GM21576 (cell line): ENCODE results near the gene VTCN1.
"Not testable (repeated sequence)": the region's sequence is repeated elsewhere in the genome, so short reads cannot be mapped to it uniquely, and the experiment has no call there.

Experiments used
- ATAC-seq: cut with Tn5 transposase; IDR thresholded peaks from one replicate; pipeline ENCODE4 v1.9.1; 2021; ENCODE audit warnings: mild to moderate bottlenecking, moderate library complexity; ENCODE audit not compliant: unreplicated experiment

Gene VTCN1

GRCh38 chr1:117169871-117170596 is 40.7 kb downstream of the VTCN1 start:
- ATAC-seq, result no peak

GRCh38 chr1:117167402-117167801 is 43.3 kb downstream of the VTCN1 start:
- ATAC-seq, result no peak

- ATAC-seq, result no peak
Observed at GRCh38 chr1:117166076-117166475, 44.7 kb downstream of the VTCN1 start.

- ATAC-seq, result no peak
Observed at GRCh38 chr1:117164209-117164608, 46.5 kb downstream of the VTCN1 start.

GRCh38 chr1:117162816-117163215 is 47.9 kb downstream of the VTCN1 start:
- ATAC-seq, result no peak

- ATAC-seq, result no peak
Observed at GRCh38 chr1:117161887-117162286, 48.8 kb downstream of the VTCN1 start.

GRCh38 chr1:117151305-117151704 is 59.4 kb downstream of the VTCN1 start:
- ATAC-seq, result not testable (repeated sequence)

GRCh38 chr1:117150316-117150715 is 60.4 kb downstream of the VTCN1 start:
- ATAC-seq, result no peak

GRCh38 chr1:117147856-117148588 is 62.7 kb downstream of the VTCN1 start:
- ATAC-seq, result no peak

- no peak for ATAC-seq
Observed at GRCh38 chr1:117147341-117147831, 63.3 kb downstream of the VTCN1 start.

- ATAC-seq, result no peak
Observed at GRCh38 chr1:117146575-117147340, 64.0 kb downstream of the VTCN1 start.

- no peak for ATAC-seq
Observed at GRCh38 chr1:117146072-117146471, 64.7 kb downstream of the VTCN1 start.

GRCh38 chr1:117143871-117144270 is 66.9 kb downstream of the VTCN1 start:
- ATAC-seq, result no peak

- ATAC-seq, result no peak
Observed at GRCh38 chr1:117143172-117143571, 67.6 kb downstream of the VTCN1 start.

- ATAC-seq, result no peak
Observed at GRCh38 chr1:117142200-117142599, 68.5 kb downstream of the VTCN1 start.

- no peak for ATAC-seq
Observed at GRCh38 chr1:117138561-117138960, 72.2 kb downstream of the VTCN1 start.

- ATAC-seq, result no peak
Observed at GRCh38 chr1:117138106-117138505, 72.6 kb downstream of the VTCN1 start.

- ATAC-seq, result no peak
Observed at GRCh38 chr1:117137281-117137855, 73.4 kb downstream of the VTCN1 start.

- ATAC-seq, result no peak
Observed at GRCh38 chr1:117136749-117137148, 74.0 kb downstream of the VTCN1 start.

- ATAC-seq, result no peak
Observed at GRCh38 chr1:117135329-117135728, 75.4 kb downstream of the VTCN1 start.

- ATAC-seq, result no peak
Observed at GRCh38 chr1:117130526-117130925, 80.2 kb downstream of the VTCN1 start.
